HL-60 (cell line): ENCODE data around the gene CNTNAP2.

Experiments
- CTCF ChIP-seq: IDR thresholded peaks from one replicate; pipeline ENCODE4 v1.5.1; 2011; ENCODE audit warnings: low read length, control low read depth, inconsistent platforms; ENCODE audit not compliant: insufficient read depth
- POLR2AphosphoS5 ChIP-seq: IDR thresholded peaks from 2 replicates; pipeline ENCODE4 v1.6.1; 2012; ENCODE audit warnings: low read depth
- SPI1 ChIP-seq: IDR thresholded peaks from 2 replicates; pipeline ENCODE4 v1.6.1; 2012; ENCODE audit warnings: low read depth, mild to moderate bottlenecking, borderline replicate concordance
- TF ChIP-seq, protein P1 (sequence below): IDR thresholded peaks from 2 replicates; pipeline ENCODE4 v1.6.1; 2012; ENCODE audit warnings: low read depth; ENCODE audit not compliant: insufficient replicate concordance

DNA sequence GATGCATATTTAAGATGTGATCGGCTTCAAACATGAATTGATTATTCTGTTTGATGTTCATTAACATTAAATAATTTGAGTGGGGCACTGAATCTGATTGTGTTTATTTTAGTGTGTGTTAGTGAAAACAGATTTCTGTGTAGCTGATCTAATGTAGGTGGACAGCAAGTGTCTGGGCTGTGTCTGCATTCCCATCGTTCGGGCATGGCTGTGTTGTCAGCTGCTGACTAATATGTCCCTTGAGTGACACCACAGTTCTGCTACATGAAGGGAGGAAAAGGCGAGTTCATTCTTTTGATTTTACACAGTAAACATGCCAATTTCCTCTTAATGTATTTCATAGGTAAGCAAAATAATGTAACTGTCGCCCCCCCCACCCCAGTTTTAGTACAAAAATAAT is 203.0 kb downstream of the CNTNAP2 start:
- no peak for TF ChIP-seq CTCF
- TF ChIP-seq, protein P1, sequence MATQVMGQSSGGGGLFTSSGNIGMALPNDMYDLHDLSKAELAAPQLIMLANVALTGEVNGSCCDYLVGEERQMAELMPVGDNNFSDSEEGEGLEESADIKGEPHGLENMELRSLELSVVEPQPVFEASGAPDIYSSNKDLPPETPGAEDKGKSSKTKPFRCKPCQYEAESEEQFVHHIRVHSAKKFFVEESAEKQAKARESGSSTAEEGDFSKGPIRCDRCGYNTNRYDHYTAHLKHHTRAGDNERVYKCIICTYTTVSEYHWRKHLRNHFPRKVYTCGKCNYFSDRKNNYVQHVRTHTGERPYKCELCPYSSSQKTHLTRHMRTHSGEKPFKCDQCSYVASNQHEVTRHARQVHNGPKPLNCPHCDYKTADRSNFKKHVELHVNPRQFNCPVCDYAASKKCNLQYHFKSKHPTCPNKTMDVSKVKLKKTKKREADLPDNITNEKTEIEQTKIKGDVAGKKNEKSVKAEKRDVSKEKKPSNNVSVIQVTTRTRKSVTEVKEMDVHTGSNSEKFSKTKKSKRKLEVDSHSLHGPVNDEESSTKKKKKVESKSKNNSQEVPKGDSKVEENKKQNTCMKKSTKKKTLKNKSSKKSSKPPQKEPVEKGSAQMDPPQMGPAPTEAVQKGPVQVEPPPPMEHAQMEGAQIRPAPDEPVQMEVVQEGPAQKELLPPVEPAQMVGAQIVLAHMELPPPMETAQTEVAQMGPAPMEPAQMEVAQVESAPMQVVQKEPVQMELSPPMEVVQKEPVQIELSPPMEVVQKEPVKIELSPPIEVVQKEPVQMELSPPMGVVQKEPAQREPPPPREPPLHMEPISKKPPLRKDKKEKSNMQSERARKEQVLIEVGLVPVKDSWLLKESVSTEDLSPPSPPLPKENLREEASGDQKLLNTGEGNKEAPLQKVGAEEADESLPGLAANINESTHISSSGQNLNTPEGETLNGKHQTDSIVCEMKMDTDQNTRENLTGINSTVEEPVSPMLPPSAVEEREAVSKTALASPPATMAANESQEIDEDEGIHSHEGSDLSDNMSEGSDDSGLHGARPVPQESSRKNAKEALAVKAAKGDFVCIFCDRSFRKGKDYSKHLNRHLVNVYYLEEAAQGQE: no peak
- no peak for TF ChIP-seq SPI1
- TF ChIP-seq POLR2AphosphoS5: no peak
